ENCODE measurements around the gene INPP5B. TPM values are rescaled to one million over a fixed set of nuclear protein-coding genes. Genes with fewer than 3 reads are reported as not detected.
A peak's percentile ranks its signal among the peaks of the same experiment; 100 is the strongest.

Gene INPP5B
- total and polyA plus RNA-seq, 12 donors = 10.4 to 32.3 (median 20.9) TPM

DNA sequence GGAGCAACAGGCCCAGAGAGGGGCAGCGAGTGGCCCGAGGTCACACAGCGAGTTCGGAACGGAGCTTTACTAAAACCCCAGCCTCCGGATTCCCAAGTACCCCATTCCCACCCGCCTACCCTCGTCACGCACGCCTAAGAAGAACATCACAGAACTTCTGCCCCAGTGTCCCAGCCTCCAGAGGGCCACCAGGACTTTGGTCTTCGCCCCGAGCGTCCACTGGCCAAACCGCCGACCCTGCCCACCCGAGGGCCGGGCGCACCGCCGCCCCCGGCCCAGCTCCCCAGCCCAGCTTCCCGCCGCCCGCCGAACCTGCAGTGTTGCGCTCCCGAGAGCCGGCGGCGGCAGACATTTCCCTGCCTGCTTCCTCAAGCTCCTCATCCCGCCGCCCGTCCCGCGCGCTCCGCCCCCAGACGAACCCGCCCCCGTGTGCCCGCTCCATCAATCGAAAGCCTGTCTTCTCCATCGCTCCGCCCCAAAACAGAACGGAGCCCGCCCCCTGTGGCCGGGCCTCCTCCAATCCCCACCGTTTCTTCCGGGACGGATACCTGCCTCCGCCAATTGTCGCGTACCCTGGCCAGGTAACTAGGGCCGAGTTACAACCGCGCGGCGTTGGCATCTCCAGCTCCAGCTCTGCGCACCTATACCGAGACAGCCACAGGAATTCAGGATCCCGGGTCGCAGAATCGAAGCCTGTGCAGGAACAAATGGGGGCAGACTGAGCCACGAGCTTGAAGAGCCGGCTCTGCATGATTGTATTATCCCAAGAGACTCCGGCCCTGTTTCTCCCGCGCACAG is 15.3 kb downstream of the INPP5B start:
- TF ChIP-seq POLR2A (IDR thresholded peaks at IDR 0.05) = no peak
- TF ChIP-seq, protein P1, sequence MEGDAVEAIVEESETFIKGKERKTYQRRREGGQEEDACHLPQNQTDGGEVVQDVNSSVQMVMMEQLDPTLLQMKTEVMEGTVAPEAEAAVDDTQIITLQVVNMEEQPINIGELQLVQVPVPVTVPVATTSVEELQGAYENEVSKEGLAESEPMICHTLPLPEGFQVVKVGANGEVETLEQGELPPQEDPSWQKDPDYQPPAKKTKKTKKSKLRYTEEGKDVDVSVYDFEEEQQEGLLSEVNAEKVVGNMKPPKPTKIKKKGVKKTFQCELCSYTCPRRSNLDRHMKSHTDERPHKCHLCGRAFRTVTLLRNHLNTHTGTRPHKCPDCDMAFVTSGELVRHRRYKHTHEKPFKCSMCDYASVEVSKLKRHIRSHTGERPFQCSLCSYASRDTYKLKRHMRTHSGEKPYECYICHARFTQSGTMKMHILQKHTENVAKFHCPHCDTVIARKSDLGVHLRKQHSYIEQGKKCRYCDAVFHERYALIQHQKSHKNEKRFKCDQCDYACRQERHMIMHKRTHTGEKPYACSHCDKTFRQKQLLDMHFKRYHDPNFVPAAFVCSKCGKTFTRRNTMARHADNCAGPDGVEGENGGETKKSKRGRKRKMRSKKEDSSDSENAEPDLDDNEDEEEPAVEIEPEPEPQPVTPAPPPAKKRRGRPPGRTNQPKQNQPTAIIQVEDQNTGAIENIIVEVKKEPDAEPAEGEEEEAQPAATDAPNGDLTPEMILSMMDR (IDR thresholded peaks at IDR 0.05) = peak in 1 of 6 experiments; percentile 14
- H3K36me3 ChIP-seq (replicated peaks in 1 of 2) = peaks cover 0 to 8% of the 10 kb centered on the region in 2 donors
- intact Hi-C loops (cut with DNase I) = no loop called here
- no peaks in the 10 kb centered on the region for H3K9me3 ChIP-seq (replicated peaks in 1 of 3)
- H3K4me1 ChIP-seq (replicated peaks in 1 of 2) = peaks cover 7 to 20% of the 10 kb centered on the region in 2 donors
- peak; percentile 94 to 98 (median 97) for DNase-seq
- 0 to 2% (median 1%) methylated on average over 14 to 68 of the region's 68 CpGs for whole genome bisulfite sequencing, 4 donors
- H3K27me3 ChIP-seq = no peaks in the 10 kb centered on the region
- H3K27ac ChIP-seq = peak overlapping the region in 2 of 5 donors; percentile 33 to 79
- peak overlapping the region in 3 of 4 donors; percentile 51 to 80 (median 72) for H3K4me3 ChIP-seq

DNA sequence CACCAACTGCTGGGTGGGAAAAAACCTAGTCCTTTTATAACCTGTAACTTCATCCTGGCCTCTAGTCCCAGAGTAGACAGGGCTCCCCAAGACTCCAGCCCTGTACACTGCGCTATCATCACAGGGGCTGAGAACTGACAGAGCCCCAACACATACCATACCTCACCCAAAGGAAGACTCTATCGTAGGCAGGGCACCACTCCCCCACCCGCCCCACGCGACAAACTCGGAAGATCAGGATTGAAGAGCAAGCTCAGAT is 15.8 kb downstream of the INPP5B start:
- peak overlapping the region in 1 of 5 donors; percentile 79 for H3K27ac ChIP-seq
- no peaks in the 10 kb centered on the region for H3K9me3 ChIP-seq (replicated peaks in 1 of 3)
- H3K36me3 ChIP-seq (replicated peaks in 1 of 2) = peaks cover 0 to 3% of the 10 kb centered on the region in 2 donors
- H3K4me1 ChIP-seq (replicated peaks in 1 of 2) = peaks cover 7 to 25% of the 10 kb centered on the region in 2 donors
- intact Hi-C loops (cut with DNase I) = no loop called here
- WGBS, 4 donors = 14 to 18% (median 15%) methylated on average over 6 of the region's 6 CpGs; no CpG with 5 or more reads in 1 of the 4 donors
- no peaks in the 10 kb centered on the region for H3K27me3 ChIP-seq
- H3K4me3 ChIP-seq = peak overlapping the region in 2 of 4 donors; percentile 72 to 80
- TF ChIP-seq, protein P1 (IDR thresholded peaks at IDR 0.05) = no peak
- TF ChIP-seq POLR2A (IDR thresholded peaks at IDR 0.05) = no peak
- no peak for DNase-seq

DNA sequence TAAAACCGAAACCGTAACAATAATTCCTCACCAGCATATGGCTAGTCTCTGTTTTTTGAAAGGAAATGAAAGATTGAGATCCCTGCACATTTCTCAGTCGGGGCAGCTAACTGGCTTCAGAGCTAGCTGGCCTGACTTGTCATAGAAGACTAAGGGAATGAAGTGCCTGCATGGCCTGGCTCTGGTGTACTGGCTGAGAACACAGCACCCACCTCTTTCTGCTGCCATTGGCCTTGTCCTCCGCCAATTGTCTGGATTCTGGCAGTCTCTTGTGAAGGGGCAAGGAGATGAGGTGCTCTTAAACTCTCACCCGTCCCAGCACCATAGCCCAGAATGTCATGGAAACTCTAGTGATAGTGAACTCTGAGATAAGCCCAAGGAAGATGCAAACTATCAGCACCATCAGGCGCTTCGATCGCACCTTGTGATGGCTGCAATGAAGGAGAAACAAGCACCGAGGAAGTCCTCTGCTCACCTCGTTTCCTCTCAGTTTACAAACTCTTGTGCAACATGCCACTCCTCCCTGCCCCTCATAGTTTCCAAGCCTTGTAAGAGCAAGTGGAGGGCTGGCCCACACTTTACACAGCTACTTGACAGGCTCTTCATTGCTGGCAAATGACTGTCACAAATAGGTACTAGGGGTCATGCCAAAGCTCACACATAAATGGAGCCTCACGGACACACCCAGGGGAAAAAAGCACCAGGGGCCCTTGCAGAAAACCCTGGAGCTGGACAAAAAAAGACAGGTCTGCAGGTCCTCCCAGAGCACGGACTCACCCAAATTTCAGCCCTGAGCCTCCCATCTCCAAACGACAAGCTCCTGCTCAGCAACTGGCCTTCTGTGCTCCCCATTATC is 16.4 kb downstream of the INPP5B start:
- intact Hi-C loops (cut with DNase I) = no loop called here
- Histone ChIP-seq H3K27ac (no peak overlapping the region), H3K27me3 (no peaks in the 10 kb centered on the region), H3K4me3 (peak overlapping the region in 1 of 4 donors; percentile 72), H3K9me3 (replicated peaks in 1 of 3) (no peaks in the 10 kb centered on the region), H3K4me1 (replicated peaks in 1 of 2) (peaks cover 7 to 30% of the 10 kb centered on the region in 2 donors), H3K36me3 (replicated peaks in 1 of 2) (no peaks in the 10 kb centered on the region)
- TF ChIP-seq, protein P1 (IDR thresholded peaks at IDR 0.05) = no peak
- no peak for TF ChIP-seq POLR2A (IDR thresholded peaks at IDR 0.05)
- DNase-seq = no peak
- 78 to 85% (median 79%) methylated on average over 12 to 13 of the region's 13 CpGs for WGBS, 4 donors

Measured in adrenal gland (tissue), 12 donors.